Measurements from ENCODE around the gene GHRL.
"Not testable (repeated sequence)": the region's sequence is repeated elsewhere in the genome, so short reads cannot be mapped to it uniquely, and the experiment has no call there.

Gene GHRL

GRCh38 chr3:10305331-10305902 is 12.7 kb upstream of the GHRL start:
- H3K36me3 ChIP-seq (ENCODE audit: control insufficient read depth, insufficient read depth, low read length): peaks cover 54% of the 10 kb centered on the region
- H3K4me1 ChIP-seq (ENCODE audit: control insufficient read depth, insufficient read depth, low read length): no peaks in the 10 kb centered on the region
- H3K27ac ChIP-seq (ENCODE audit: low read depth, low read length): no peak overlapping the region
- H3K27me3 ChIP-seq (ENCODE audit: control insufficient read depth, insufficient read depth, low read length): no peaks in the 10 kb centered on the region
- H3K9ac ChIP-seq (ENCODE audit: low read length): no peak overlapping the region
- H3K4me3 ChIP-seq (ENCODE audit: low read length): no peak overlapping the region

- Histone ChIP-seq H3K27ac (ENCODE audit: low read depth, low read length) (no peak overlapping the region), H3K9ac (ENCODE audit: low read length) (no peak overlapping the region), H3K4me1 (ENCODE audit: control insufficient read depth, insufficient read depth, low read length) (no peaks in the 10 kb centered on the region), H3K36me3 (ENCODE audit: control insufficient read depth, insufficient read depth, low read length) (peaks cover 58% of the 10 kb centered on the region), H3K27me3 (ENCODE audit: control insufficient read depth, insufficient read depth, low read length) (no peaks in the 10 kb centered on the region), H3K4me3 (ENCODE audit: low read length) (no peak overlapping the region)
These were observed 12.2 kb upstream of the GHRL start for GRCh38 chr3:10304905-10305304.

- H3K4me3 ChIP-seq (ENCODE audit: low read length): no peak overlapping the region
- no peak overlapping the region for H3K9ac ChIP-seq (ENCODE audit: low read length)
- no peak overlapping the region for H3K27ac ChIP-seq (ENCODE audit: low read depth, low read length)
- no peaks in the 10 kb centered on the region for H3K27me3 ChIP-seq (ENCODE audit: control insufficient read depth, insufficient read depth, low read length)
- peaks cover 62% of the 10 kb centered on the region for H3K36me3 ChIP-seq (ENCODE audit: control insufficient read depth, insufficient read depth, low read length)
- H3K4me1 ChIP-seq (ENCODE audit: control insufficient read depth, insufficient read depth, low read length): no peaks in the 10 kb centered on the region
These were observed 11.0 kb upstream of the GHRL start for GRCh38 chr3:10303785-10304184.

- H3K4me1 ChIP-seq (ENCODE audit: control insufficient read depth, insufficient read depth, low read length): no peaks in the 10 kb centered on the region
- no peak overlapping the region for H3K4me3 ChIP-seq (ENCODE audit: low read length)
- H3K9ac ChIP-seq (ENCODE audit: low read length): no peak overlapping the region
- H3K27ac ChIP-seq (ENCODE audit: low read depth, low read length): no peak overlapping the region
- H3K27me3 ChIP-seq (ENCODE audit: control insufficient read depth, insufficient read depth, low read length): no peaks in the 10 kb centered on the region
- peaks cover 62% of the 10 kb centered on the region for H3K36me3 ChIP-seq (ENCODE audit: control insufficient read depth, insufficient read depth, low read length)
These were observed 10.4 kb upstream of the GHRL start for GRCh38 chr3:10303105-10303504.

GRCh38 chr3:10300087-10300486 is 7.3 kb upstream of the GHRL start:
- Histone ChIP-seq H3K36me3 (ENCODE audit: control insufficient read depth, insufficient read depth, low read length) (peaks cover 48% of the 10 kb centered on the region), H3K4me1 (ENCODE audit: control insufficient read depth, insufficient read depth, low read length) (no peaks in the 10 kb centered on the region), H3K27ac (ENCODE audit: low read depth, low read length) (no peak overlapping the region), H3K9ac (ENCODE audit: low read length) (no peak overlapping the region), H3K27me3 (ENCODE audit: control insufficient read depth, insufficient read depth, low read length) (no peaks in the 10 kb centered on the region), H3K4me3 (ENCODE audit: low read length) (no peak overlapping the region)

GRCh38 chr3:10299679-10300078 is 6.9 kb upstream of the GHRL start:
- Histone ChIP-seq H3K27me3 (ENCODE audit: control insufficient read depth, insufficient read depth, low read length) (no peaks in the 10 kb centered on the region), H3K4me3 (ENCODE audit: low read length) (no peak overlapping the region), H3K36me3 (ENCODE audit: control insufficient read depth, insufficient read depth, low read length) (peaks cover 44% of the 10 kb centered on the region), H3K4me1 (ENCODE audit: control insufficient read depth, insufficient read depth, low read length) (no peaks in the 10 kb centered on the region), H3K9ac (ENCODE audit: low read length) (no peak overlapping the region), H3K27ac (ENCODE audit: low read depth, low read length) (no peak overlapping the region)

- H3K27me3 ChIP-seq (ENCODE audit: control insufficient read depth, insufficient read depth, low read length): no peaks in the 10 kb centered on the region
- H3K4me1 ChIP-seq (ENCODE audit: control insufficient read depth, insufficient read depth, low read length): no peaks in the 10 kb centered on the region
- no peak overlapping the region for H3K9ac ChIP-seq (ENCODE audit: low read length)
- no peak overlapping the region for H3K27ac ChIP-seq (ENCODE audit: low read depth, low read length)
- H3K36me3 ChIP-seq (ENCODE audit: control insufficient read depth, insufficient read depth, low read length): peaks cover 39% of the 10 kb centered on the region
- H3K4me3 ChIP-seq (ENCODE audit: low read length): no peak overlapping the region
These were observed 6.4 kb upstream of the GHRL start for GRCh38 chr3:10299175-10299574.

- not testable (repeated sequence) for H3K9ac ChIP-seq (ENCODE audit: low read length); H3K27me3 ChIP-seq (ENCODE audit: control insufficient read depth, insufficient read depth, low read length); H3K27ac ChIP-seq (ENCODE audit: low read depth, low read length); H3K4me3 ChIP-seq (ENCODE audit: low read length); H3K4me1 ChIP-seq (ENCODE audit: control insufficient read depth, insufficient read depth, low read length)
- peaks cover 28% of the 10 kb centered on the region for H3K36me3 ChIP-seq (ENCODE audit: control insufficient read depth, insufficient read depth, low read length)
These were observed 5.3 kb upstream of the GHRL start for GRCh38 chr3:10298064-10298463.

GRCh38 chr3:10294030-10294586 is 1.4 kb upstream of the GHRL start:
- Histone ChIP-seq H3K4me3 (ENCODE audit: low read length) (no peak overlapping the region), H3K27ac (ENCODE audit: low read depth, low read length) (no peak overlapping the region), H3K4me1 (ENCODE audit: control insufficient read depth, insufficient read depth, low read length) (no peaks in the 10 kb centered on the region), H3K27me3 (ENCODE audit: control insufficient read depth, insufficient read depth, low read length) (no peaks in the 10 kb centered on the region), H3K36me3 (ENCODE audit: control insufficient read depth, insufficient read depth, low read length) (peaks cover 4% of the 10 kb centered on the region), H3K9ac (ENCODE audit: low read length) (no peak overlapping the region)

GRCh38 chr3:10291641-10292040 is 1.1 kb downstream of the GHRL start:
- no peak overlapping the region for H3K27ac ChIP-seq (ENCODE audit: low read depth, low read length)

GRCh38 chr3:10290481-10291176 is 2.1 kb downstream of the GHRL start:
- Histone ChIP-seq H3K4me1 (ENCODE audit: control insufficient read depth, insufficient read depth, low read length) (no peaks in the 10 kb centered on the region), H3K27ac (ENCODE audit: low read depth, low read length) (no peak overlapping the region), H3K36me3 (ENCODE audit: control insufficient read depth, insufficient read depth, low read length) (peaks cover 13% of the 10 kb centered on the region), H3K27me3 (ENCODE audit: control insufficient read depth, insufficient read depth, low read length) (no peaks in the 10 kb centered on the region), H3K4me3 (ENCODE audit: low read length) (no peak overlapping the region), H3K9ac (ENCODE audit: low read length) (no peak overlapping the region)

More at GRCh38 chr3:10291641-10292040, 1.1 kb downstream of the GHRL start:
- Histone ChIP-seq H3K4me1 (ENCODE audit: control insufficient read depth, insufficient read depth, low read length) (no peaks in the 10 kb centered on the region), H3K36me3 (ENCODE audit: control insufficient read depth, insufficient read depth, low read length) (peaks cover 13% of the 10 kb centered on the region), H3K9ac (ENCODE audit: low read length) (no peak overlapping the region), H3K27me3 (ENCODE audit: control insufficient read depth, insufficient read depth, low read length) (no peaks in the 10 kb centered on the region), H3K4me3 (ENCODE audit: low read length) (no peak overlapping the region)

- no peaks in the 10 kb centered on the region for H3K27me3 ChIP-seq (ENCODE audit: control insufficient read depth, insufficient read depth, low read length)
- H3K36me3 ChIP-seq (ENCODE audit: control insufficient read depth, insufficient read depth, low read length): peaks cover 13% of the 10 kb centered on the region
These were observed 2.9 kb downstream of the GHRL start for GRCh38 chr3:10289787-10290355.

More at GRCh38 chr3:10289787-10290355, 2.9 kb downstream of the GHRL start:
- H3K27ac ChIP-seq (ENCODE audit: low read depth, low read length): no peak overlapping the region
- no peaks in the 10 kb centered on the region for H3K4me1 ChIP-seq (ENCODE audit: control insufficient read depth, insufficient read depth, low read length)
- H3K4me3 ChIP-seq (ENCODE audit: low read length): no peak overlapping the region
- no peak overlapping the region for H3K9ac ChIP-seq (ENCODE audit: low read length)
